Esophagus squamous epithelium (tissue), 5 donors: ENCODE data around the gene MAP7D3. TPM values are rescaled to one million over a fixed set of nuclear protein-coding genes. Genes with fewer than 3 reads are reported as not detected.

ENCODE experiments used
- DNase-seq: peaks from one replicate; lab custom pipeline; 2025; lab: John Stamatoyannopoulos, UW
- H3K27ac ChIP-seq, 4 donors: fragments of 200-600 bp; sonication (generic); one replicate each; pipeline ENCODE4 v1.5.1; 2016 to 2019; ENCODE audit warnings: mild to moderate bottlenecking in 1 of 4
- H3K27me3 ChIP-seq, 4 donors: fragments of 200-600 bp; sonication (generic); 1 replicate in 3 of 4; 2 replicates in 1 of 4; pipeline versions ENCODE4 v1.5.1 to v1.6.0; 2017 to 2021; ENCODE audit warnings: antibody characterized with exemption in 1 of 4
- H3K36me3 ChIP-seq, 3 donors: fragments of 200-600 bp; sonication (generic); one replicate each; pipeline ENCODE4 v1.5.1; 2016 to 2019
- H3K4me1 ChIP-seq, 3 donors: fragments of 200-600 bp; sonication (generic); one replicate each; pipeline ENCODE4 v1.5.1; 2017 to 2019
- H3K4me3 ChIP-seq, 4 donors: fragments of 200-600 bp; sonication (generic); 1 replicate in 3 of 4; 2 replicates in 1 of 4; pipeline ENCODE4 v1.5.1; 2016 to 2019; ENCODE audit warnings: mild to moderate bottlenecking in 2 of 4, moderate library complexity in 1 of 4
- H3K9me3 ChIP-seq, 3 donors: fragments of 200-600 bp; sonication (generic); one replicate each; pipeline ENCODE4 v1.5.1; 2016 to 2019
- POLR2A ChIP-seq, 4 donors: fragments of 450-650 bp; IDR thresholded peaks; one replicate each; pipeline ENCODE4 v1.6.1; 2017; ENCODE audit warnings: antibody characterized with exemption in 4 of 4, mild to moderate bottlenecking in 4 of 4, moderate library complexity in 3 of 4
- WGBS, 2 donors: methylation state at CpG; one replicate each; pipeline ENCODE4 v1.1.5; 2018; 5-methylcytosine and 5-hydroxymethylcytosine counted together
- intact Hi-C: fragments of 100-400 bp; cut with DNase I; formaldehyde crosslinking; loops from one replicate; pipeline ENCODE4 v1.15.0; 2022
- total RNA-seq, 4 donors: library from RNA; depleted of rRNA; stranded (reverse); fragments of >200 nt; gene quantifications; one replicate each; pipeline ENCODE4 v1.1.0, GENCODE V29; 2016
- TF ChIP-seq, protein P1 (sequence below), 6 experiments: fragments of 450-650 bp in 4 of 6; fragments of 200-600 bp in 2 of 6; sonication (generic) in 2 of 6; IDR thresholded peaks; one replicate each; pipeline ENCODE4 v1.5.1; 2016 to 2019; ENCODE audit warnings: antibody characterized with exemption in 6 of 6, mild to moderate bottlenecking in 4 of 6, moderate library complexity in 4 of 6
- donor health status: DM: yes; HTN: yes; CAD: no.

Gene MAP7D3
- total RNA-seq, 4 donors from 2014 or later = 1.3 to 11.8 (median 6.4) TPM

DNA sequence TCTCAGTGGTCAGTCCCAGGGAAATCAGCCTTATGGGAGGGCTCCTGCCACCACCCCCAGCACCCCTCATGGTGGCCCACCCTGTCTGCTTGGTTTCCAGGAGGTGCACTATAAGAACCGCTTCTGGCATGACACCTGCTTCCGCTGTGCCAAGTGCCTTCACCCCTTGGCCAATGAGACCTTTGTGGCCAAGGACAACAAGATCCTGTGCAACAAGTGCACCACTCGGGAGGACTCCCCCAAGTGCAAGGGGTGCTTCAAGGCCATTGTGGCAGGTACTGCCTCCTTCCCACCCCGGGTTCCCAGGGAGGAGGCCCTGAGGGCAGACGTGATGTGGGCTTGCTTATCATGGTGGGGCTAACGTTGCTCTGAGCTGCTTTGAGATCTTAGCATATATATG lies 44.3 kb downstream of the MAP7D3 start:
- intact Hi-C loops = no loop called here
- peak overlapping the region in 3 of 4 donors; percentile 74 to 77 (median 76) for H3K27ac ChIP-seq
- H3K9me3 ChIP-seq = no peaks in the 10 kb centered on the region
- TF ChIP-seq, protein P1, sequence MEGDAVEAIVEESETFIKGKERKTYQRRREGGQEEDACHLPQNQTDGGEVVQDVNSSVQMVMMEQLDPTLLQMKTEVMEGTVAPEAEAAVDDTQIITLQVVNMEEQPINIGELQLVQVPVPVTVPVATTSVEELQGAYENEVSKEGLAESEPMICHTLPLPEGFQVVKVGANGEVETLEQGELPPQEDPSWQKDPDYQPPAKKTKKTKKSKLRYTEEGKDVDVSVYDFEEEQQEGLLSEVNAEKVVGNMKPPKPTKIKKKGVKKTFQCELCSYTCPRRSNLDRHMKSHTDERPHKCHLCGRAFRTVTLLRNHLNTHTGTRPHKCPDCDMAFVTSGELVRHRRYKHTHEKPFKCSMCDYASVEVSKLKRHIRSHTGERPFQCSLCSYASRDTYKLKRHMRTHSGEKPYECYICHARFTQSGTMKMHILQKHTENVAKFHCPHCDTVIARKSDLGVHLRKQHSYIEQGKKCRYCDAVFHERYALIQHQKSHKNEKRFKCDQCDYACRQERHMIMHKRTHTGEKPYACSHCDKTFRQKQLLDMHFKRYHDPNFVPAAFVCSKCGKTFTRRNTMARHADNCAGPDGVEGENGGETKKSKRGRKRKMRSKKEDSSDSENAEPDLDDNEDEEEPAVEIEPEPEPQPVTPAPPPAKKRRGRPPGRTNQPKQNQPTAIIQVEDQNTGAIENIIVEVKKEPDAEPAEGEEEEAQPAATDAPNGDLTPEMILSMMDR (IDR thresholded peaks at IDR 0.05) = no peak
- TF ChIP-seq POLR2A (IDR thresholded peaks at IDR 0.05) = no peak
- WGBS, 2 donors = 54 to 71% methylated on average over 3 of the region's 6 CpGs
- no peak for DNase-seq
- peak overlapping the region in 1 of 4 donors; percentile 15 for H3K4me3 ChIP-seq
- peaks cover 0 to 44% (median 24%) of the 10 kb centered on the region in 3 donors for H3K4me1 ChIP-seq
- H3K36me3 ChIP-seq = peaks cover 0 to 16% (median 0%) of the 10 kb centered on the region in 3 donors
- H3K27me3 ChIP-seq = no peaks in the 10 kb centered on the region

DNA sequence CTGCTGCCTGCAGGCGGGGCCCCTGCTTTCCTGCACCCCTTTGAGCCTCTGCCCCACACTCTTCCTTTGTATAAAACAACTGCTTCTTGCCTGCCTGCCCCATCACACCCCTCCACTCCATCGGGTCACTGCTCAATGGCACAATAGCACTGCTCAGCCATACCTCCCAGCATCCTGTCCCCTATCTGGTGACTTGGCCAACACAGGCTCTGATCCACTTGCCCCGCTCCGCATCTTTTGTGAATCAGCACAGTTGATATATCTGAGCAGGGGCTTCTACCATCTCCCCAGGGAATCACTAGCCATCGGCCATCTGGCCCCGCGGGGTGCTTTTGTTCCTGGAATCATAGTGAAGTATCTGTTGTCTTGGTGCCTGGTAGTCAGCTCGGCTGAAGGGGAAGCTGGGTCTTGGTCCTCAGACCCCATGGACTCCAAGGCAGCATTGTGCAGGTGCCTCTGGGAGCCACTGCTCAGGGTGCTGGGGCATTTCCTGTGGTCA lies 45.3 kb downstream of the MAP7D3 start:
- Histone ChIP-seq H3K4me3 (peak overlapping the region in 2 of 4 donors; percentile 15 to 18), H3K27me3 (no peaks in the 10 kb centered on the region), H3K4me1 (peaks cover 0 to 44% (median 24%) of the 10 kb centered on the region in 3 donors), H3K9me3 (no peaks in the 10 kb centered on the region), H3K36me3 (peaks cover 0 to 16% (median 0%) of the 10 kb centered on the region in 3 donors), H3K27ac (peak overlapping the region; percentile 49 to 77 (median 75))
- DNase-seq = no peak
- no peak for TF ChIP-seq POLR2A (IDR thresholded peaks at IDR 0.05)
- TF ChIP-seq, protein P1 (IDR thresholded peaks at IDR 0.05) = no peak
- intact Hi-C loops = no loop called here
- WGBS, 2 donors = 71 to 80% methylated on average over 3 to 4 of the region's 8 CpGs

DNA sequence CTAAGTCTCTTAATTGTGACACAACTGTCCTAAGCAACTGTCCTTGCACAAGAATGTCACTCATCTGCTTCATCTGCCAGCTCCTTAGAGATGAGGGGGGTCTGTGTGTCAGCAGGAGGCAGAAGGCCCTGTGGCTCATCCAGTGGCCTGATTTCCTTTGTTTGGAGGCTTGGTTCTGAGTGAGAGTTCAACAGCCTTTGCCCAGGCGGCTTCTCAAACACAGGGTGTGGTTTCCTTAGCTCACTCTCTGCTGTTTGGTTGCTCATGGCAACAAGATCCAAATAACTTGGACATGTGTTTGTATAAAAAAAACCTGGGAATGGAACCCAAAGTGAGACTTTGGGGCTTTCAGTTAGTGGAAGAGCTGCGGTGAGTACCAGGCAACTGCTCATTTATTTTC lies 46.6 kb downstream of the MAP7D3 start:
- TF ChIP-seq POLR2A (IDR thresholded peaks at IDR 0.05) = no peak
- TF ChIP-seq, protein P1 (IDR thresholded peaks at IDR 0.05) = no peak
- intact Hi-C loops = no loop called here
- no peak for DNase-seq

DNA sequence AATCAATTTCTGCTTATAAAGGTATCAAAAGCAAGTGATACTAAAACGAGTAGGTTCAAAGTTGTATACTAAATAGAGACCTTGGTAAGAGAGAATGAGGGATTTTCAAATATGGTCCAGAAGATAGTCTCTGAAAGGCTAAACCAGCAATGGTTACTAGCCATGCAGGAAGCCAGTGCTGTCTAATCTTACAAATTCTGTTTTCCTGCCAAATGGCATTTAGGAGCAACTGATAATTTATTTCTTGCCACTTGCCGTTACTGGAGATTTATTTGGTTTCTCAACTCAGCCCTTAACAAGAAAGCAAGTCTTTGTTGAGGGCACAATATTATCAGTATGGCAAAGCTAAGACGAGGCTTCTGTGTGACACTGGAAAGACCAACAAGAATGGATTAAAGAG lies 47.2 kb downstream of the MAP7D3 start:
- peaks cover 0 to 38% (median 26%) of the 10 kb centered on the region in 3 donors for H3K4me1 ChIP-seq
- WGBS, 2 donors = 36 to 64% methylated on average over 3 of the region's 3 CpGs
- no peak for DNase-seq

More for the DNA sequence above, 46.6 kb downstream of the MAP7D3 start:
- Histone ChIP-seq H3K36me3 (peaks cover 0 to 16% (median 0%) of the 10 kb centered on the region in 3 donors), H3K4me1 (peaks cover 0 to 44% (median 27%) of the 10 kb centered on the region in 3 donors), H3K4me3 (peak overlapping the region in 2 of 4 donors; percentile 15 to 18), H3K27ac (peak overlapping the region; percentile 24 to 77 (median 75)), H3K9me3 (no peaks in the 10 kb centered on the region), H3K27me3 (no peaks in the 10 kb centered on the region)
- WGBS, 2 donors = 13 to 25% methylated on average over 1 of the region's 2 CpGs

DNA sequence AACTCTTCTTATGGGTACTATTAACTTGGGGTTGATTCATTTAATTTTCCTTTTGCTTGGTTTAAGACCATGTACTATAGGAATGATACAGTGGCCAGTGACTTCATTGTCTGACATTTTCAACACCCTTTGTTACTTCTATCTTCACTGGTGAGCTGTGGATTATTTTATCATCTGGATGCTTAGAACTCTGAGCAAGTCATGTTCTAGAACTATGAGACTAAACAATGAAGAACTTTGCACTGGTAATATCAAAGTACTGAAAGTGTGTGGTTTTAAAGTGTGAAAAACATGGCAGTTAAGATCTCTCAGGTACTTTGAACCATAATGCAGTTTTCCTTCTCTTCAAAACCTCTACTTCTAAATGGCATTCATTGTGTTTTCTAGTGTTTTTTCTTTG lies 47.8 kb downstream of the MAP7D3 start:
- Histone ChIP-seq H3K4me3 (no peak overlapping the region), H3K36me3 (peaks cover 0 to 15% (median 0%) of the 10 kb centered on the region in 3 donors), H3K27me3 (no peaks in the 10 kb centered on the region), H3K4me1 (peaks cover 0 to 34% (median 24%) of the 10 kb centered on the region in 3 donors), H3K9me3 (no peaks in the 10 kb centered on the region), H3K27ac (peak overlapping the region in 3 of 4 donors; percentile 74 to 77 (median 76))
- intact Hi-C loops = no loop called here
- TF ChIP-seq, protein P1 (IDR thresholded peaks at IDR 0.05) = no peak
- no peak for TF ChIP-seq POLR2A (IDR thresholded peaks at IDR 0.05)
- no peak for DNase-seq

More for the DNA sequence above, 47.2 kb downstream of the MAP7D3 start:
- peak overlapping the region; percentile 24 to 77 (median 75) for H3K27ac ChIP-seq
- H3K4me3 ChIP-seq = peak overlapping the region in 2 of 4 donors; percentile 15 to 18
- intact Hi-C loops = no loop called here
- no peaks in the 10 kb centered on the region for H3K27me3 ChIP-seq
- no peaks in the 10 kb centered on the region for H3K9me3 ChIP-seq
- TF ChIP-seq, protein P1 (IDR thresholded peaks at IDR 0.05) = no peak
- TF ChIP-seq POLR2A (IDR thresholded peaks at IDR 0.05) = no peak
- peaks cover 0 to 16% (median 0%) of the 10 kb centered on the region in 3 donors for H3K36me3 ChIP-seq
